Upper lobe of left lung (tissue), 4 donors: ENCODE results near the gene SPOCK3.

Source experiments
- CTCF ChIP-seq, 6 experiments: fragments of 450-650 bp in 4 of 6; fragments of 200-600 bp in 2 of 6; sonication (generic) in 2 of 6; IDR thresholded peaks; one replicate each; pipeline ENCODE4 v1.5.1; 2016 to 2019; ENCODE audit warnings: antibody characterized with exemption in 6 of 6
- POLR2A ChIP-seq, 4 donors: fragments of 450-650 bp; IDR thresholded peaks; one replicate each; pipeline ENCODE4 v1.5.1; 2016 to 2017; ENCODE audit warnings: antibody characterized with exemption in 4 of 4, mild to moderate bottlenecking in 2 of 4

- TF ChIP-seq POLR2A (IDR thresholded peaks at IDR 0.05), result no peak
- TF ChIP-seq CTCF (IDR thresholded peaks at IDR 0.05), result no peak
Measured at GRCh38 chr4:166846939-166847338, 387.4 kb downstream of the SPOCK3 start.
